Stimulated activated CD4-positive, alpha-beta T cell treated with anti-CD3 and anti-CD28 coated beads, TNF-alpha, amount 100 ng/mL, for 1 hour (primary cell): ENCODE data around the gene KLB.

Source experiments
- DNase-seq, 3 donors: peaks; one replicate each; pipeline ENCODE4 v3.0.0-alpha.2; 2020; ENCODE audit warnings: low read depth in 3 of 3, low spot score in 1 of 3

Gene KLB

DNA sequence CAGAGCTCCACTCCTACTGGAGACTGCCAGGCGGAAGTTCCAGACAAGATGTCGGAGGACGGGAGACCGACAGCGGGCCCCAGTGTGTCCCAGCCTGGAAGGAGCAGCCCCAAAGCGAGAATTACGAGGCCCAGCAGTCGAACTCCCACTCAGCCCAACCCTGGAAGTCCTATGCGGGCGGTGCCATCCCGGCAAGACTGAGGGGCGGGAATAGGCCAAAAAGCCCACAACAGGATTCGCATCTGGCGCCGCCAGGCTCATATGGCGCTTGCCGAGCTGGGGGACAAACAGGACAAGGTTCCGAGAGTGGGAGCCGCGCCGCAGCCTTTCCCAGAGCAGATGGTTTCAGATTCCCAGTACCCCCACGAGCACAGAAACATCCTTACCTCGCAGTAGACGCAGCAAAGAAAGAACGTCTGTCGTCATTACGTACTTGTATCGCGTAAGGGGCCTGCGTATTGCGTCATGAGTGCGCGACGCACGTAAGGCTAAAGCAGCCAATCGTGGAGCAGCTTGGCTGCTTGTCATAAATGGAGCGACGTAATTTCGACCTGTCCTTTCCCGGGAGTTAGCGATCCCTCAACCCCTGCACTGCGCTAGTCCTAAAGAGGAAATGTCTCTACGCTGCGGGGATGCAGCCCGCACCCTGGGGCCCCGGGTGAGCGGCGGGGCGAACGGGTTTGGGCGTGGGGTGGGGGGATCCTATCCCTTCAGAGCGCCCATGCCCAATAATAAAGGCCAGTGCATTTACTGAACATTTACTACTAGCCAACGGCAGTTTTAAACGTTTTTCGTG, 52.0 kb downstream of the KLB start, which contains the start of the genes LIAS and RPL9:
TSS of gene LIAS (plus strand) at position 552 of the 796 bp plus-strand sequence. CDS start at position 614, 62 bp downstream.
TSS of gene RPL9 (minus strand) at position 418 of the 796 bp plus-strand sequence. CDS start 483 bp downstream, outside the sequence.
- DNase-seq = peak; percentile 84 to 86 (median 86)

DNA sequence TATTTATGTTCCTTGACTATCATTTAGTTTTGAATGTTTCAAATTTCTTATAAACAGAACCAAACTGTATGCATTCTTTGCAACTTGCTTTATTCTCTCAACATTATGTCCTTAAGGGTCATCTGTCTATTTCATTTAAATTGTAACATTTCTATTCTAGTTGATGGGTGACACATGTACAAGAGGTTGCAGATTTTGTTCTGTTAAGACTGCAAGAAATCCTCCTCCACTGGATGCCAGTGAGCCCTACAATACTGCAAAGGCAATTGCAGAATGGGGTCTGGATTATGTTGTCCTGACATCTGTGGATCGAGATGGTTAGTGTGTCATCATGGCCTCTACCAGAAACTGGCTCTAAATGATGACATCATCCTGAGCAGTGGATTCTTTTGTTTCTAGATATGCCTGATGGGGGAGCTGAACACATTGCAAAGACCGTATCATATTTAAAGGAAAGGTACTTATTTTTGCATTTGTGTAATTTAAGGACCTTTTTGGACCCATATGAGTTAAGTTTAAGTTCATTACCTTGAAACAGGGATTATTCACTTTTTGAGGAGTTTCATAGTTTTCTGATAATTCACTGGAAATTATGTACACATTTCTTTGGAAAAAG, 58.3 kb downstream of the KLB start:
- no peak for DNase-seq

DNA sequence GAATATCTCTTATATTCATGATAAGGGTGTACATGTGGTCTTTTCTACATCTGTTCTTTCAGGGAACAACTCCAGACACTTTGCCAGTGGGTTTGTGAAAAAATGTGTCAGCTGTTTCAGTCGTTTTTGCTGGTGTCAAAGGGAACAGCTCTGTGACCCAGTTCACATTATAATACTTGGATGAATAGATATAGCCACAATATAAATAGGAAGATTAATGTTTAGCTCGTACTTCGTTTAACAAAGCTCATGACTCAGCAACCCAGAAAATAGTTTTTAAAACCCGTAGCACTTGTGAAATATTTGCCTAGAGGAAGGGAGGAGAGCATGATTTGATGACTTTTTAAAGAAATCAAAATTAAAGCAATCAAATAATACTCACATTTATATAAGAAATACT, 60.0 kb downstream of the KLB start:
- no peak for DNase-seq

- no peak for DNase-seq
These were observed 60.7 kb downstream of the KLB start for GRCh38 chr4:39467464-39467863.

GRCh38 chr4:39469429-39470077, 62.8 kb downstream of the KLB start:
- no peak for DNase-seq

- no peak for DNase-seq
These were observed 63.7 kb downstream of the KLB start for GRCh38 chr4:39470402-39470801.

DNA sequence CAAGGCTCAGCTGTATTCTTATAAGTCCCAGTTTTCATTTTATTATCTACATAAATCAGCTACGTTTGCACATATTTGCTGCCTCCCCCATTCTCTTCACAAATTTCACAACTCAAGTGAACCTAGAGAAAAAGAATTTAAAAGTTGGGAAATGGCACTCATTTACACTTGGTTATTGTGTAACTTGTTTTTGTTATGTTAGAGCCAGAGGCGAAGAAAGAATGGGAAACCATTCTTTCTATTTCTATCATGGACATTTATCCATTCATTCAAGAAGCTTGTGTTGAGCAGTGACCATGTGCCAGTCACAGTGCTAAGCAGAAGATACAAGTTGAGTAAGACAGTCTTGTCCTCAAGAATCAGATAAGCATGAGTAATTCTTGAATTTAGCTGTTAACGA, 65.7 kb downstream of the KLB start:
- no peak for DNase-seq

GRCh38 chr4:39476187-39476895, 69.6 kb downstream of the KLB start:
- no peak for DNase-seq

- DNase-seq = no peak
These were observed 73.5 kb downstream of the KLB start for GRCh38 chr4:39480251-39480650.

DNA sequence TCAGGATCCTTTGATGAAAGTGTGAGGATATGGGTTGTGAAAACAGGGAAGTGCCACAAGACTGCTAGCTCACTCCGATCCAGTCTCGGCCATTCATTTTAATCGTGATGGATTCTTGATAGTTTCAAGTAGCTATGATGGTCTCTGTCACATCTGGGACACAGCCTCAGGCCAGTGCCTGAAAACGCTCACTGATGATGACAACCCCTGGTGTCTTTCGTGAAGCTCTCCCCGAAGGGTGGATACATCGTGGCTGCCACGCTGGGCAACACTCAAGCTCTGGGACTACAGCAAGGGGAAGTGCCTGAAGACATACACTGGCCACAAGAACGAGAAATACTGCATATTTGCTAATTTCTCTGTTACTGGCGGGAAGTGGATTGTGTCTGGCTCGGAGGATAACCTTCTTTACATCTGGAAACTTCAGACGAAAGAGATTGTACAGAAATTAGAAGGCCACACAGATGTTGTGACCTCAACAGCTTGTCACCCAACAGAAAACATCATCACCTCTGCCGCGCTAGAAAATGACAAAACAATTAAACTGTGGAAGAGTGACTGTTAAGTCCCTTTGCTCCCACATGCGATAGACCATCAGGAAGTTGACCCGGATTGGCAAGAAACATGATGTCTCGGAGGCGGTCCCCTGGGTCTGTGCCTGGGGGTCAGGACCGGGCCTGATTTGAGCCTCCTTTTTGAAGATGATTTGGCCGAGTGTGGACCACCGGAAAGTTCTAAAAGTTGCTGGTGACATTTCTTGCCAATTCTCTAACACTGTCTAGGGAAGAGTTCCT, 74.4 kb downstream of the KLB start:
- DNase-seq = no peak

GRCh38 chr4:39484582-39485272, 78.0 kb downstream of the KLB start:
- no peak for DNase-seq

DNA sequence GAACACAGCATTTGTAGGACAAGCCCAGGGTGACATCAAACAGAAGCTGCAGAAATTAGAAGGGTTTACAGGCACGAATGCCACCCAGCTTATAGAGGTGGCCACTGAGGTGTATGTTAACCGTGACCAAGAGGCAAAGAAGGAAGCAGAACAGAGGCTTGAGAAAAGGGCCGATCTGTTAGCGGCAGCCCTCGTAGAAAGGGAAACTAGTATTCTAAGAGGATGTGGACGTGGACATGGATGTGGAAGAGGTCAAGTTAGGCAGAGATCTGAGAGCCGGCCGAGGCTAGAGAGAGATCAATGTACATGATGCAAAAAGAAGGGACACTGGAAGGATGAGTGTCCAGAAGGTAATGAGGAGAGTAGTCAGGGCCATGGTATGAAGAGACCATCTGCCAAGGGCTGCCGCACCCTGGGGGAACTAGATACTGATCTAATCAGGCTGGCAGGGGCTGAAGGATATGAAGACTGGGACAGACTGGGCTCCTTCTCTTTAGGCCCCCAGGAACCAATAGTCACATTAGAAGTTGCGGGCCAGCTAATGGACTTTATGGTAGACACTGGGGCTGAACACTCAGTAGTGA, 79.6 kb downstream of the KLB start:
- DNase-seq = no peak

- no peak for DNase-seq
These were observed 83.6 kb downstream of the KLB start for GRCh38 chr4:39490322-39490721.

GRCh38 chr4:39494354-39494753, 87.6 kb downstream of the KLB start:
- DNase-seq = no peak

DNA sequence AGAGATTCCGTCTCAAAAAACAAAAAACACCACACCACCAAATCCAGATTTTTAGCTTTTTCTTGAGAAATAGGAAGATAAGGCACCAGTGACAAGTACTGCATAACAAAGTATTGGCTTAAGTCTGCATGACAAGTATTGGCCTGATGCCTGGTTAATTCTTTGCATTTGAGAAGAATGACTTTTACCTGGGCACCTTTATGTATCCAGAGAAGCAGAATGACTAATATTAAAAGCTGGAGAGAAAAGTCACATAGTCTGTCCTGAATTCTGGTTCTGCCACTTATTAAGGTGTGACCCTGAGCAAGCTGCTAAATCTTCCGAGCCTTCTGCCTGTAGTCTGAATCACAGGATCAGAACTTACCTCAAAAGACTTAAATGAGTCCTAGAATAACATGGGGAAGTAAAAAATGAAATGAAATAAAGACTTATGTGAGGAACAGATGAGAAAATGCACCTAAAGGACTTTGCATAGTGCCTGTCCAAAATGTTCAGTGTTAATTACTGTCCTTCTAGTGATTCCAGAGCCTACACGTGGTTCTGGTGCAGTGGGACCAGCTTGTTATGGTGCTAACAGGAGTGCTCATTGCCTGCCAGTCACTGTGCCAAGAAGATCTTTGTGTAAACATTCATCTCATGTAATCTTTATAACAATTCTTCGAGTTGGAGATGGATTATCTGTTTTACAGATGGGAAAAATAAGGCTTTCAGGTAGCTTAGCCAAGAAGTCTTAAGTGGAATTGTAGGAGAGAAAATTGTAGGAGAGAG, 88.9 kb downstream of the KLB start:
- no peak for DNase-seq

- no peak for DNase-seq
These were observed 91.4 kb downstream of the KLB start for GRCh38 chr4:39497909-39498726.

DNA sequence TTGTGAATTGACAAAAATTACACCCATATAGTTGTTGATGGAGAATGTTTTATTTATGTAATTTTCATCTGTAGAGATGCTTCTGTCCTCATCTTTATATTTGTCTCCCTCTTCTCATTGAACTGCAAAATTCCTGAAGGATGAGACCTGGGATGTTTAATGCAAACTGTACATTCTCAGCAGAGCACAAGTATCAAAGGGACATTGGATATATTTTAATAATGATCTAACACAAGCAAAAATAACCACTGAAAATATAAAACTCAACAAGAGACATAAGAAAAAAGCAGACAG, 91.9 kb downstream of the KLB start:
- no peak for DNase-seq
